22Rv1 (cell line): ENCODE results near the gene LTBP3.

Experiments used
- H3K27ac ChIP-seq: fragments of 450-650 bp; 2 replicates; pipeline ENCODE4 v1.5.1; 2017
- CTCF ChIP-seq: fragments of 450-650 bp; IDR thresholded peaks from 2 replicates; pipeline ENCODE4 v1.5.1; 2017; ENCODE audit warnings: mild to moderate bottlenecking
- ZFX ChIP-seq: fragments of 450-650 bp; IDR thresholded peaks from 2 replicates; pipeline ENCODE4 v1.6.1; 2017; ENCODE audit warnings: antibody characterized with exemption, borderline replicate concordance

The LTBP3 gene

GRCh38 chr11:65590240-65590738 is 32.1 kb upstream of the LTBP3 start:
- TF ChIP-seq ZFX (no peak), CTCF (no peak)
- H3K27ac ChIP-seq: no peak overlapping the region

- TF ChIP-seq CTCF: no peak
Observed at GRCh38 chr11:65589444-65590239, 31.5 kb upstream of the LTBP3 start.

GRCh38 chr11:65588199-65589054 is 30.3 kb upstream of the LTBP3 start:
- TF ChIP-seq ZFX (no peak), CTCF (no peak)
- H3K27ac ChIP-seq: no peak overlapping the region

More at GRCh38 chr11:65589444-65590239, 31.5 kb upstream of the LTBP3 start:
- no peak overlapping the region for H3K27ac ChIP-seq

- no peak overlapping the region for H3K27ac ChIP-seq
- TF ChIP-seq ZFX: no peak
Observed at GRCh38 chr11:65586676-65587075, 28.5 kb upstream of the LTBP3 start.

GRCh38 chr11:65586247-65586630 is 28.1 kb upstream of the LTBP3 start:
- no peak overlapping the region for H3K27ac ChIP-seq

GRCh38 chr11:65585396-65586246 is 27.5 kb upstream of the LTBP3 start:
- no peak for TF ChIP-seq ZFX
- no peak for TF ChIP-seq CTCF
- H3K27ac ChIP-seq: no peak overlapping the region

More at GRCh38 chr11:65586247-65586630, 28.1 kb upstream of the LTBP3 start:
- no peak for TF ChIP-seq ZFX
- TF ChIP-seq CTCF: no peak

GRCh38 chr11:65584723-65585171 is 26.6 kb upstream of the LTBP3 start:
- no peak overlapping the region for H3K27ac ChIP-seq
- TF ChIP-seq ZFX (no peak), CTCF (no peak)
